ENCODE results near the gene AP4E1. TPM values are rescaled to one million over a fixed set of nuclear protein-coding genes. Genes with fewer than 3 reads are reported as not detected.
A peak's percentile ranks its signal among the peaks of the same experiment; 100 is the strongest.
"Not testable (repeated sequence)": the region's sequence is repeated elsewhere in the genome, so short reads cannot be mapped to it uniquely, and the experiment has no call there.

The AP4E1 gene
- total RNA-seq, result 9.9 TPM

DNA sequence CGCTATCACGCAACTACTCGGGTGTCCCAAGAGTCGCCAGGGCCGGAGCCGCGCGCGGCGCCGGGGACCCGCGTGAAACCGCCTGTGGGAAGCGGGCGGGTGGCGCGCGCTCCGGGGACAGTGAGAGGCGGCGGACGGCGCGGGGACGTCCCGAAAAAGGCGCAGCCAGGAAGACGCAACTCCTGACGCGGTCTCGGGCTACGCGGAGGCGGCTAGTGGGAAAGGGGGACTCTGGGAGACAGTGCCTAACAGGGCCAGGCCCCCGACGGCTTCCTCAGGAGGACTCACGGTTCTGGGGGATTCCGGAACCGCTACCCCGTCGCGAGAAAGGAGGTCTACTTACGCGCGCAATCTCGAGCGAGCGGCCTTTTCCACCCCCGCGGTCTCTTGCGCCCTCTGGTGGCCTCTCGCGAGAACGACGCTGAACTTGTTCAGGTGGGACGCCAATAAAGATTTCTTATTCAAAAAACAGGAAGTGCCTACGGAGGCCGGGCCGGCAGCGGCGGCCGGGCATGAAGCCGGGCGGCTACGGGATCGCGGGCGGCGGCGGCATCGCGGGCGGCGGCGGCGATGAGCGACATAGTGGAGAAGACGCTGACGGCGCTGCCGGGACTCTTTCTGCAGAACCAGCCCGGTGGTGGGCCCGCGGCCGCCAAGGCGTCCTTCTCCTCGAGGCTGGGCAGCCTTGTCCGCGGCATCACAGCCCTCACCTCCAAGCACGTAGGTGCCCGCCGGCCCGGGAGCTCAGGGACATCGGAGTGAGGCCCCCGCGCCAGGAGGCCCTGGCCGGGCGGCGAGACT lies at the start of gene AP4E1:
Gene AP4E1, plus strand, starts transcription at position 475 of the 801 bp plus-strand sequence. Its CDS starts 96 bp downstream, at position 571.
- Histone ChIP-seq H3K9ac (ENCODE audit: low read depth in 1 of 3, low read length in 3 of 3) (peak within 1 kb of the TSS; percentile 92 to 96 (median 95)), H3K27ac (ENCODE audit: low read depth, low read length) (peak within 1 kb of the TSS; percentile 94), H3K4me1 (ENCODE audit: control insufficient read depth in 3 of 3, insufficient read depth in 3 of 3, low read length in 3 of 3) (peaks cover 0 to 22% (median 16%) of the 10 kb centered on the region in 3 donors), H3K36me3 (ENCODE audit: control insufficient read depth in 3 of 3, insufficient read depth in 3 of 3, low read length in 3 of 3) (peaks cover 3 to 15% (median 5%) of the 10 kb centered on the region in 3 donors), H3K4me3 (ENCODE audit: low read length in 3 of 3) (peak within 1 kb of the TSS; percentile 95 to 98 (median 97)), H3K9me3 (ENCODE audit: control insufficient read depth in 3 of 3, low read length in 3 of 3) (no peaks in the 10 kb centered on the region), H3K27me3 (ENCODE audit: control insufficient read depth in 3 of 3, insufficient read depth in 3 of 3, low read length in 3 of 3) (no peaks in the 10 kb centered on the region)

DNA sequence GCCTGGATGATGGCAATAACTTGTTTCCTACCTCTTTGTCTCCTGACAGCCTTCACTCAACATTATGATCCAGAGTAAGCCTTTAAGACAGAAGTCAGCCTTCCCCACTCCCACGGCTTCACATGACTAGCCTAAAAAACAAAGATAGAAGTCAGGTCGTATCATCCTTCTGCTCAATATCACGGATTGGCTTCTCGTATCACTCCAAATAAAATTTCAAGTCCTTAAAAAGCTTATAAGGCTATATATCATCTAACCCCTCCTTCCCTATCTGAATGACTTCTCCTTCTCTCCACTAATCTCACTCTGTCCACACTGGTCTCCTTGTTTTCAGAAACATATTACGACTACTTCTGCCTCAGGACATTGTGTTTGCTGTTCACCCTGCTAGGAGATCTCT lies 47.7 kb upstream of the AP4E1 start:
- H3K4me3 ChIP-seq (ENCODE audit: low read length in 3 of 3), result no peak overlapping the region

DNA sequence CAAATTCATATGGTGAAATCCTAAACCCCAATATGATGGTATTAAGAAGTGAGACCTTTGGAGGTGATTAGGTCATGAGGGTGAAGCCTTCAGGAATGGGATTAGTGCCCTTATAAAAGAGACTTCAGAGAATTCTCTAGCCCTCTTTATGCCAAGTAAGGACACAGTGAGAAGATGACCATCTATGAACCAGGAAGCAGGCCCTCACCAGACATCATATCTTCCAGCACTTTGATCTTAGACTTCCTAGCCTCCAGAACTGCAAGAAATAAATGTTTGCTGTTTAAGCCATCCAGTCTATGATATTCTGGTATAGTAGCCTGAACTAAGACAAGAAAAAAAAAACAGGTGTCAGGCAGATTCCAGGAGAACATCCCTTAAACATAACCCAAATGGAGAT lies 45.9 kb upstream of the AP4E1 start:
- H3K9ac ChIP-seq (ENCODE audit: low read depth in 1 of 3, low read length in 3 of 3), result no peak overlapping the region
- H3K36me3 ChIP-seq (ENCODE audit: control insufficient read depth in 3 of 3, insufficient read depth in 3 of 3, low read length in 3 of 3), result no peaks in the 10 kb centered on the region
- no peaks in the 10 kb centered on the region for H3K27me3 ChIP-seq (ENCODE audit: control insufficient read depth in 3 of 3, insufficient read depth in 3 of 3, low read length in 3 of 3)

More for the DNA sequence above, 47.7 kb upstream of the AP4E1 start:
- H3K36me3 ChIP-seq (ENCODE audit: control insufficient read depth in 3 of 3, insufficient read depth in 3 of 3, low read length in 3 of 3), result no peaks in the 10 kb centered on the region
- H3K9ac ChIP-seq (ENCODE audit: low read depth in 1 of 3, low read length in 3 of 3), result no peak overlapping the region
- H3K27ac ChIP-seq (ENCODE audit: low read depth, low read length), result no peak overlapping the region
- no peaks in the 10 kb centered on the region for H3K27me3 ChIP-seq (ENCODE audit: control insufficient read depth in 3 of 3, insufficient read depth in 3 of 3, low read length in 3 of 3)
- H3K9me3 ChIP-seq (ENCODE audit: control insufficient read depth in 3 of 3, low read length in 3 of 3), result no peaks in the 10 kb centered on the region
- peaks cover 2 to 7% (median 3%) of the 10 kb centered on the region in 3 donors for H3K4me1 ChIP-seq (ENCODE audit: control insufficient read depth in 3 of 3, insufficient read depth in 3 of 3, low read length in 3 of 3)

DNA sequence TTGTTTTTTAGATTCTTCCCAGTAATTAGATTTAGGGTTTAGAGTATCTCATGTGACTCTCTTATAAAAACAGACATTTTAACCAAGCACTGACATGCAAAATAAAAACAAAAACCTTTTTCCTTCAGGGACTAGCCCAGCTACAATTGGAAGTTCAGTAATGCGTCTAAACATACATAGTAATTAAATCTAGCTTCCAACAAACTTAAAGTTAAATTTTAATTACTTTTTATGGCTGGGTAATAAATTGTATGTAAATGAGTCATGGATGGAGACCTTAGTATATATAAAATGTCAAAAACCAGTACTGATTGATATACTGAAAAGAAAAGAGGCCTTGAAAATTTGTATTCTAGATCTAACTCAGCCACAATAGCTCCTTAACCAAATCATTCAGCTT lies 43.6 kb upstream of the AP4E1 start:
- Histone ChIP-seq H3K9ac (ENCODE audit: low read depth in 1 of 3, low read length in 3 of 3) (no peak overlapping the region), H3K27me3 (ENCODE audit: control insufficient read depth in 3 of 3, insufficient read depth in 3 of 3, low read length in 3 of 3) (no peaks in the 10 kb centered on the region), H3K9me3 (ENCODE audit: control insufficient read depth in 3 of 3, low read length in 3 of 3) (no peaks in the 10 kb centered on the region), H3K4me1 (ENCODE audit: control insufficient read depth in 3 of 3, insufficient read depth in 3 of 3, low read length in 3 of 3) (no peaks in the 10 kb centered on the region), H3K27ac (ENCODE audit: low read depth, low read length) (no peak overlapping the region), H3K36me3 (ENCODE audit: control insufficient read depth in 3 of 3, insufficient read depth in 3 of 3, low read length in 3 of 3) (no peaks in the 10 kb centered on the region), H3K4me3 (ENCODE audit: low read length in 3 of 3) (no peak overlapping the region)

More for the DNA sequence above, 45.9 kb upstream of the AP4E1 start:
- no peak overlapping the region for H3K27ac ChIP-seq (ENCODE audit: low read depth, low read length)
- no peaks in the 10 kb centered on the region for H3K9me3 ChIP-seq (ENCODE audit: control insufficient read depth in 3 of 3, low read length in 3 of 3)
- peaks cover 2 to 4% (median 3%) of the 10 kb centered on the region in 3 donors for H3K4me1 ChIP-seq (ENCODE audit: control insufficient read depth in 3 of 3, insufficient read depth in 3 of 3, low read length in 3 of 3)
- H3K4me3 ChIP-seq (ENCODE audit: low read length in 3 of 3), result no peak overlapping the region

DNA sequence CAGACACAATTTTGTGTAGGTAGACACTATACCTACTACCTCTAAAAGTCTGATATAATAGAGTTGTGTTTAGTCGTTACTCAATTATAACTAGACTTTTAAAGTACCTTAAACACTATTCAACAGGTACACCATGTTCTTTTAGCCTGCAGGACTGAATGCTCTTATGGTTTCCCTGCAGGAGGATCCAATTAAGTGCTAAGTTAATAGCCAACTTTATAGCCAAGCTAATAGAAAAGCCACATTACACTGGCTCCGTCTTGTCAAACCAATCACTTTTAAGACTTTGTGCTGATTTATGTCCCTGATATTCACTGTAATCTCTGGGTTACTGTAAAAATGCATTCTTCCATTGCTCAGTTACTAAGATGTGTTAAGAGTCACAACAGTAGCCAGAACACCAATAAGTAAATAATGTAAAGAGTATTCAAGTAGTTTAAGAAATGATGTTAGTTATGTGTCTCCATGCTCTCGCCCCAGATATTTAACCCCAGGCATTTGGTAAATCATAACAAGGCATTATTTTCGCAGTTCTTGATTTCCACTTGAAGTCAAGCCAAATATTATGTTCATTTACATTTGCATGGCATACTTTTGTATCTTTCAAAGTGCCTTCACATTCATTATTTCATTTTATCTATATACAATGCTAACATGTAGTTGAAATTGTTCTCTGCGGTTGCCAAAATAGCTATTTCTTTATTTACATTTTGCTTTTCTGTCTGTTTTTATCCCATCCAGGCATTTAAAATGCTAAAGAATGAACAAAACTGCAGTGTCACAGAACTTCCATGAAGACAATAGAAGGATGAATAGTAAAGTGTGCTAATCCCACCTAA lies 42.7 kb upstream of the AP4E1 start:
- no peak overlapping the region for H3K27ac ChIP-seq (ENCODE audit: low read depth, low read length)

DNA sequence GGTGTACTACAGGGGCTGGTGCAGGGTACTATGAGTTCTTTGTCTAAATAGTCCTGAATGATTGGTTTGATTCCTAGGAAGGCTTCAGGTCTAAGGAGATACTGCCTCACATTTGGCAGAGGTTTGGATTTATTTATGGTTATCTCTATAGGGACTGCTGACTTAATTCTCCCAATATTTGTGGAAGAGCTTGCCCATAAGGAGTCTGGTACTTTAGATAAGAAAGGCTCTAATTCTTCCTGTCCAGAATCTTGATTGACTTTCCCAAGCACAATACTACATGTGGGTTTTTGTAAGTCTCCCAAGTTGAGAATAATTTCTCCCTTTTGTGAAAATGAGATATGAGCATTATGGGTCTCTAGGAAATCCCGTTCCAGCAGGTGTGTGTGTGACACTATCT lies 36.7 kb upstream of the AP4E1 start:
- no peaks in the 10 kb centered on the region for H3K27me3 ChIP-seq (ENCODE audit: control insufficient read depth in 3 of 3, insufficient read depth in 3 of 3, low read length in 3 of 3)
- no peaks in the 10 kb centered on the region for H3K9me3 ChIP-seq (ENCODE audit: control insufficient read depth in 3 of 3, low read length in 3 of 3)
- H3K27ac ChIP-seq (ENCODE audit: low read depth, low read length), result no peak overlapping the region
- no peaks in the 10 kb centered on the region for H3K36me3 ChIP-seq (ENCODE audit: control insufficient read depth in 3 of 3, insufficient read depth in 3 of 3, low read length in 3 of 3)
- H3K9ac ChIP-seq (ENCODE audit: low read depth in 1 of 3, low read length in 3 of 3), result no peak overlapping the region
- peaks cover 0 to 2% (median 0%) of the 10 kb centered on the region in 3 donors for H3K4me1 ChIP-seq (ENCODE audit: control insufficient read depth in 3 of 3, insufficient read depth in 3 of 3, low read length in 3 of 3)
- H3K4me3 ChIP-seq (ENCODE audit: low read length in 3 of 3), result no peak overlapping the region

More for the DNA sequence above, 42.7 kb upstream of the AP4E1 start:
- Histone ChIP-seq H3K9ac (ENCODE audit: low read depth in 1 of 3, low read length in 3 of 3) (no peak overlapping the region), H3K4me3 (ENCODE audit: low read length in 3 of 3) (no peak overlapping the region), H3K9me3 (ENCODE audit: control insufficient read depth in 3 of 3, low read length in 3 of 3) (no peaks in the 10 kb centered on the region), H3K27me3 (ENCODE audit: control insufficient read depth in 3 of 3, insufficient read depth in 3 of 3, low read length in 3 of 3) (no peaks in the 10 kb centered on the region), H3K36me3 (ENCODE audit: control insufficient read depth in 3 of 3, insufficient read depth in 3 of 3, low read length in 3 of 3) (no peaks in the 10 kb centered on the region), H3K4me1 (ENCODE audit: control insufficient read depth in 3 of 3, insufficient read depth in 3 of 3, low read length in 3 of 3) (no peaks in the 10 kb centered on the region)

DNA sequence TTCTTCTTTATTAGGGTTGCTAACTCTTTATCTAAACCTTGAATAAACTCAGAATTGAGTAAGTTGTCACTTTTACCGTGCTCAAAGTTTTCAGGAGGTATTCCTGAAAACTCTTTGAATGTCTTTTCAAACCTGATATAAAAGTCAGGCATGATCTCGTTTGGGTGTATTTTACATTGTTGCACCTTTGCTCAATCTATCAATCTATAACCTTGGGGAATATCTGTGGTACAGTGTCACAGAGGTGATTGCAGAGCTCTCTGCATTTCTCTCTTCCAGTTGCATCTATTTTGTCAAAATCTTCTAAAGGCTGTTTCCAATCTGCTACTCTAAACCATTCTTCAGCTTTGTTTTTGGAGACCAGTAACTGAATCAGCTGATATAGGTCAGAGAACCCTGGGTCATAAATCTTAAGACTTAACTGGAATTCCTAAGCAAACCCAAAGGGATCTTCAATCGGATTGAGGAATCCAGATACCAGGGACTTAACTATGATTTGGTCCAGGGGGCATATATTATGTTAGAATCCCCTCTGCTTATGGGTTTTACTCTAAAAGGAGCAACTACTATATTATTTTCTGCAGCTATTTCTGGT lies 35.6 kb upstream of the AP4E1 start:
- Histone ChIP-seq H3K4me1 (ENCODE audit: control insufficient read depth in 3 of 3, insufficient read depth in 3 of 3, low read length in 3 of 3) (peaks cover 0 to 3% (median 2%) of the 10 kb centered on the region in 3 donors), H3K27ac (ENCODE audit: low read depth, low read length) (no peak overlapping the region), H3K4me3 (ENCODE audit: low read length in 3 of 3) (no peak overlapping the region), H3K36me3 (ENCODE audit: control insufficient read depth in 3 of 3, insufficient read depth in 3 of 3, low read length in 3 of 3) (no peaks in the 10 kb centered on the region), H3K27me3 (ENCODE audit: control insufficient read depth in 3 of 3, insufficient read depth in 3 of 3, low read length in 3 of 3) (no peaks in the 10 kb centered on the region), H3K9ac (ENCODE audit: low read depth in 1 of 3, low read length in 3 of 3) (no peak overlapping the region), H3K9me3 (ENCODE audit: control insufficient read depth in 3 of 3, low read length in 3 of 3) (no peaks in the 10 kb centered on the region)

DNA sequence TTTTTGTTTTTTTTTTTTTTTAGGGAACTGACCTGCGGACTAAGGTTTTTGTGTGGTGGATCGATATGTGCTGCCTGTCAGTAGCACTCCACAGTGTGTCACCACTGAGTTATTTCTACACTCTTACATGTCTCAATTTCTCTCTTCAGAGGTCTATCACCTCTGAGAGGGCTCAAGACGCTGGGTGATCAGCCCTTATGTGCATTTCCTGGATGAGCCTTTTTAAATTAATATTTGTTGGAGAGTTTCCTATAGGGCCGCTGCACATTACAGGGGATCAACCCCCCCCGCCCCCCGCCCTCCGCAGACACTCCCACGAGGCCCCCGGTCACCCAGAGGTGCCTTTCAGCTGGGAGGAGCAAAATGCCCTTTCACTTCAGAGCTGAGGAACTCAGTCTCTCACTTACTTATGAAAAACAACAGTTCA lies 34.5 kb upstream of the AP4E1 start:
- Histone ChIP-seq H3K27ac (ENCODE audit: low read depth, low read length) (no peak overlapping the region), H3K27me3 (ENCODE audit: control insufficient read depth in 3 of 3, insufficient read depth in 3 of 3, low read length in 3 of 3) (no peaks in the 10 kb centered on the region), H3K9ac (ENCODE audit: low read depth in 1 of 3, low read length in 3 of 3) (no peak overlapping the region), H3K4me1 (ENCODE audit: control insufficient read depth in 3 of 3, insufficient read depth in 3 of 3, low read length in 3 of 3) (peaks cover 0 to 3% (median 2%) of the 10 kb centered on the region in 3 donors), H3K36me3 (ENCODE audit: control insufficient read depth in 3 of 3, insufficient read depth in 3 of 3, low read length in 3 of 3) (no peaks in the 10 kb centered on the region), H3K9me3 (ENCODE audit: control insufficient read depth in 3 of 3, low read length in 3 of 3) (no peaks in the 10 kb centered on the region), H3K4me3 (ENCODE audit: low read length in 3 of 3) (no peak overlapping the region)

DNA sequence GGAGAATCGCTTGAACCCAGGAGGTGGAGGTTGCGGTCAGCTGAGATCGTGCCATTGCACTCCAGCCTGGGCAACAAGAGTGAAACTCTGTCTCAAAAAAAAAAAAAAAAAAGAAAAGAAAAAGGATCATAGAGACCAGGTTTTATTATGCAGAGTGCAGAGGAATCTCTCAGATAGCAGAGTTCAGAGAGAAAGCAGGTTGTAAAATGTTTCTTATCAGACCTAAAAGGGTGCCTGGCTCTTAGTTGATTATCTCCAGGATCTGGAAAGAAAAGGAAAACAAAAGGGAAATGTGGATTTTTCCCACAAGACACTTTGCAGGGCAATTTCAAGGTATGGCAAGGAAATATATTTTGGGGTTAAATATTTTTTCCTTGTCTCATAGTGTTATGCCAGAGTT lies 33.2 kb upstream of the AP4E1 start:
- not testable (repeated sequence) for H3K9me3 ChIP-seq (ENCODE audit: control insufficient read depth in 3 of 3, low read length in 3 of 3); H3K27ac ChIP-seq (ENCODE audit: low read depth, low read length); H3K9ac ChIP-seq (ENCODE audit: low read depth in 1 of 3, low read length in 3 of 3); H3K4me3 ChIP-seq (ENCODE audit: low read length in 3 of 3); H3K4me1 ChIP-seq (ENCODE audit: control insufficient read depth in 3 of 3, insufficient read depth in 3 of 3, low read length in 3 of 3); H3K36me3 ChIP-seq (ENCODE audit: control insufficient read depth in 3 of 3, insufficient read depth in 3 of 3, low read length in 3 of 3); H3K27me3 ChIP-seq (ENCODE audit: control insufficient read depth in 3 of 3, insufficient read depth in 3 of 3, low read length in 3 of 3)
